ENCODE measurements around the gene SARDH.

- TF ChIP-seq RAD21 (conservative IDR thresholded peaks at IDR 0.05) (no peak), CTCF (IDR thresholded peaks at IDR 0.05; ENCODE audit: poor library complexity, severe bottlenecking) (no peak), MXI1 (conservative IDR thresholded peaks at IDR 0.05; ENCODE audit: poor library complexity, severe bottlenecking) (no peak), SMC3 (conservative IDR thresholded peaks at IDR 0.05; ENCODE audit: poor library complexity) (no peak), REST (IDR thresholded peaks at IDR 0.05; ENCODE audit: borderline replicate concordance) (no peak), TAF1 (IDR thresholded peaks at IDR 0.05; ENCODE audit: low read depth) (no peak), EZH2 (IDR thresholded peaks at IDR 0.05; ENCODE audit: borderline replicate concordance, insufficient read depth, low read length, poor library complexity, severe bottlenecking) (no peak), POLR2AphosphoS5 (IDR thresholded peaks at IDR 0.05) (no peak)
Observed at GRCh38 chr9:133656211-133657119, 81.7 kb downstream of the SARDH start.

All from neural cell (in vitro differentiated cells).